Upper lobe of left lung (tissue), 4 donors: ENCODE data around the gene DZIP1.

Experiments used
- CTCF ChIP-seq, 6 experiments: fragments of 450-650 bp in 4 of 6; fragments of 200-600 bp in 2 of 6; sonication (generic) in 2 of 6; IDR thresholded peaks; one replicate each; pipeline ENCODE4 v1.5.1; 2016 to 2019; ENCODE audit warnings: antibody characterized with exemption in 6 of 6
- EP300 ChIP-seq, 4 donors: sonication (generic); formaldehyde crosslinking; IDR thresholded peaks; one replicate each; pipeline ENCODE4 v1.5.1; 2017; ENCODE audit warnings: antibody characterized with exemption in 4 of 4, control low read depth in 2 of 4
- POLR2A ChIP-seq, 4 donors: fragments of 450-650 bp; IDR thresholded peaks; one replicate each; pipeline ENCODE4 v1.5.1; 2016 to 2017; ENCODE audit warnings: antibody characterized with exemption in 4 of 4, mild to moderate bottlenecking in 2 of 4

- TF ChIP-seq POLR2A (IDR thresholded peaks at IDR 0.05) (no peak), EP300 (IDR thresholded peaks at IDR 0.05) (no peak), CTCF (IDR thresholded peaks at IDR 0.05) (no peak)
These were observed 58.6 kb downstream of the DZIP1 start for GRCh38 chr13:95585867-95586266.
